Activated CD8-positive, alpha-beta memory T cell treated with anti-CD3 and anti-CD28 coated beads, Interleukin-2, amount 10 ng/mL, durations not matched to agents 7 days and 5 days (primary cell): ENCODE results near the gene RC3H2. TPM values are rescaled to one million over a fixed set of nuclear protein-coding genes. Genes with fewer than 3 reads are reported as not detected.
A peak's percentile ranks its signal among the peaks of the same experiment; 100 is the strongest.
"Not testable (repeated sequence)": the region's sequence is repeated elsewhere in the genome, so short reads cannot be mapped to it uniquely, and the experiment has no call there.

Source experiments
- ATAC-seq: fragments of 150-1000 bp; cut with Tn5 transposase; one replicate; pipeline ENCODE4 v1.10.0; 2021; ENCODE audit warnings: moderate library complexity
- CTCF ChIA-PET: fragments of 350-600 bp; sonication (Branson Sonifier 250); formaldehyde crosslinking; loops from one replicate; lab custom pipeline; 2021; ENCODE audit warnings: antibody characterized with exemption; lab: Charles Lee
- DNase-seq: peaks from one replicate; pipeline ENCODE4 v3.0.0-alpha.2; 2020
- H3K27ac Mint-ChIP-seq: one replicate; pipeline ENCODE4 v1.8.0; 2021; ENCODE audit warnings: mild to moderate bottlenecking, mixed read lengths
- H3K27me3 Mint-ChIP-seq: one replicate; pipeline ENCODE4 v1.8.0; 2021; ENCODE audit warnings: mixed read lengths
- H3K36me3 Mint-ChIP-seq: one replicate; pipeline ENCODE4 v1.8.0; 2021; ENCODE audit warnings: mild to moderate bottlenecking, mixed read lengths
- H3K4me1 Mint-ChIP-seq: one replicate; pipeline ENCODE4 v1.8.0; 2021; ENCODE audit warnings: mixed read lengths
- H3K4me3 Mint-ChIP-seq: one replicate; pipeline ENCODE4 v1.8.0; 2021; ENCODE audit warnings: mild to moderate bottlenecking, moderate library complexity, mixed read lengths
- H3K9me3 Mint-ChIP-seq: one replicate; pipeline ENCODE4 v1.8.0; 2022; ENCODE audit warnings: low read depth, mixed read lengths
- total RNA-seq, 2 experiments: library from RNA; stranded (reverse); gene quantifications; one replicate each; pipeline ENCODE4 v1.2.3, GENCODE V29; 2021

Gene RC3H2
- total RNA-seq, 2 experiments from 2014 or later, result 49.7 to 53.7 TPM

DNA sequence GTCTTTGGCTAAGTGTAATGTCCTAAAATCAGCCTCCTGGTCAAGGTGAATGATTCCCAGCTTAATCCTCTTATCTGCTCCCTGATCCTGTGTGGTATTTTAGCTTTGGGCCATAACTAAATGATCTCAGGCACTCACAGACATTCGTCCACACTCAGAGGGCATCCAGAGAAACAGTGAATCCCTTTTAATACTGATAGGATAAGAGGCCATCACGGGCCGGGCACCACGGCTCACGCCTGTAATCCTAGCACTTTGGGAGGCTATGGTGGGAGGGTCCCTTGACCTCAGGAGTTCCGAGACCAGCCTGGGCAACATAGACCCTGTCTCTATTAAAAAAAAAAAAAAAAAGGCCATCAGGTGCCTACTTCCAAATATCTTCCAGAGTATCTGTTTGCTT lies 83.1 kb downstream of the RC3H2 start:
- H3K9me3 Mint-ChIP-seq, result no peaks in the 10 kb centered on the region
- no peak overlapping the region for H3K27ac Mint-ChIP-seq
- CTCF ChIA-PET, result interaction anchor here (1.8 kb wide), 1 partner anchor 11 kb away, joined by 6 read pairs; no protein-coding TSS in a partner anchor
- H3K36me3 Mint-ChIP-seq, result peaks cover 34% of the 10 kb centered on the region
- H3K27me3 Mint-ChIP-seq, result no peaks in the 10 kb centered on the region
- ATAC-seq, result no peak
- no peak overlapping the region for H3K4me3 Mint-ChIP-seq
- peaks cover 25% of the 10 kb centered on the region for H3K4me1 Mint-ChIP-seq
- DNase-seq, result no peak

DNA sequence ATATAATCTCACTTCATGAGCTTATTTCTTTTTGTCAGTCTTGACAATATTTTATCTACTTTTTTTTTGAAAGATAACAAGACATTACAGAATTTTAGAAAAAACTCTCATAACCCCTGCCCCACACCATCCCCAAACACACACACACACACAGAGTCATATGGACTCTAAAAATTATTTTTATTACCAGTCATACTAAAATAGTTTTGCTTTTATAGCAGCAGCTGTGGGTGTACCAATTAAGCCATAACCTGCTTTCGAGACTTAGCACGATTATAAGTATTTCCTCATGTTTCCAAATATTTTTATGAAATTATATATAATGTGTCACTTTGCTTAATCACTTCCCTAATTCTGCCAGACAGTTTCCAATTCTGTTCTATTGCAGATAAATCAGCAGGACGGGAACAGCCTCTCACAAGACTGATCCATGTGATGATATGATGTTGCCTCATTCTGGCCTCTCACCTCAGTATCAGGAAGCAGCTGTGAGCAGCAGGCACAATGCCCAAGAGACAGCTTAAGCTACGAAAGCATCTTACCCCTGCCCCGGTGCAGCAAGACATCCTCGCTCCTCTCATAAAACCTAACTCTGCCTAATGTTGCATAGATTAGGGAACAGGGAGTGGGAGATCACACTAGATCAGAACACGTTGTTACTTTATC lies 83.7 kb downstream of the RC3H2 start:
- ATAC-seq (no peak), DNase-seq (no peak)
- no peak overlapping the region for H3K4me3 Mint-ChIP-seq
- no peaks in the 10 kb centered on the region for H3K9me3 Mint-ChIP-seq
- H3K27ac Mint-ChIP-seq, result no peak overlapping the region
- H3K36me3 Mint-ChIP-seq, result peaks cover 36% of the 10 kb centered on the region
- CTCF ChIA-PET, result interaction anchor here (1.0 kb wide), 2 partner anchors 10 to 500 kb away, joined by 3 to 5 read pairs; no protein-coding TSS in a partner anchor
- H3K4me1 Mint-ChIP-seq, result peaks cover 25% of the 10 kb centered on the region
- no peaks in the 10 kb centered on the region for H3K27me3 Mint-ChIP-seq

DNA sequence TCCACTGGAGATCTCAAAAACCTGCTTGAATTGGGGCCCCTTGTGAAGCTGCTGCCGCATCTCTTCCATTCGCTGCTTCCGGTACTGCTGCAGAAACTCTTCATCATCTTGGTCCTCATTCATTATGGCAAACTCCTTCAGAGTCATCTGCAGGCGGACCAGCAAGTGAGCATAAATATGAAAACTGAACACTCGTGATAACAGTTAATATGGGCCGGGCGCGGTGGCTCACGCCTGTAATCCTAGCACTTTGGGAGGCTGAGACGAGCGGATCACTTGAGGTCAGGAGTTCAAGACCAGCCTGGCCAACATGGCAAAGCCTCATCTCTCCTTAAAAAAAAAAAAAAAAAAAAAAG lies 84.7 kb downstream of the RC3H2 start:
- Mint-ChIP-seq H3K4me3 (no peak overlapping the region), H3K36me3 (peaks cover 35% of the 10 kb centered on the region), H3K27me3 (no peaks in the 10 kb centered on the region), H3K9me3 (no peaks in the 10 kb centered on the region), H3K4me1 (peaks cover 25% of the 10 kb centered on the region), H3K27ac (no peak overlapping the region)
- DNase-seq (no peak), ATAC-seq (no peak)
- CTCF ChIA-PET, result interaction anchor here (1.0 to 1.3 kb wide), 3 partner anchors 8 to 499 kb away, joined by 3 to 5 read pairs (median 5); partner anchors contain the start of gene PDCL

DNA sequence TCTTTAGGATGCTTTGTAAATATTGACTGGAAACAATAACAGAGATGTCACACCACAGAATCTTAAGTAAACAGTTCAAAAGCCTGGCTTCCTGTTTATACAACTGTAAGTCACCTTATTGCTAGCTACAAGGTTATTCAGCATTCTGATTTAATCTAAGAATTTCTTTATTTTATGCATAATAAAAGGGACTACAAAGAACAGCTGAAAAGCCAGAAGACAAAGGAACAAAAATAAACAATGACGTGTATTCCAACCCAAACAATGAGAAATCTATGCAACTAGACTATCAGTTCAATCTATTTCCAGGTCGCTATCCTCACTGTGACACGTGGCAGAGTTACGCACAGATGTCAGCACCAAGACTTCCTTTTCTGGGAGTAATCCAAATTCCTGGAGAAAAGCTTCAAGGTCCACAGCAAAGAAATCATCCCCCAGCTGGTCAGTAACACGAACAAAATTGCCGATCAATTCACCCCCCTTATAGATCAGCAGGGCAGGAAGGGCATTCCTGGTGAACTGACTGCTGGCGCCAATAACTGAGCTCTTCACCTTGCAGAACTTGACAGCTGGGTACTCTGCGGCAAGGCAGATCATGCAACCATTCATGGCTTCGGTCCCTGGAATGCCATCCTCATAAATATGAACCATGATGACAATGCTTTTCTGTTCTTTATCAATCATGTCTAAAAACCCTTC lies 85.2 kb downstream of the RC3H2 start:
- DNase-seq, result no peak
- peaks cover 36% of the 10 kb centered on the region for H3K36me3 Mint-ChIP-seq
- peaks cover 23% of the 10 kb centered on the region for H3K4me1 Mint-ChIP-seq
- H3K9me3 Mint-ChIP-seq, result no peaks in the 10 kb centered on the region
- no peaks in the 10 kb centered on the region for H3K27me3 Mint-ChIP-seq
- CTCF ChIA-PET, result interaction anchor here (0.9 to 1.3 kb wide), 3 partner anchors 8 to 499 kb away, joined by 3 to 5 read pairs (median 5); partner anchors contain the start of gene PDCL
- H3K4me3 Mint-ChIP-seq, result no peak overlapping the region
- ATAC-seq, result no peak
- no peak overlapping the region for H3K27ac Mint-ChIP-seq

DNA sequence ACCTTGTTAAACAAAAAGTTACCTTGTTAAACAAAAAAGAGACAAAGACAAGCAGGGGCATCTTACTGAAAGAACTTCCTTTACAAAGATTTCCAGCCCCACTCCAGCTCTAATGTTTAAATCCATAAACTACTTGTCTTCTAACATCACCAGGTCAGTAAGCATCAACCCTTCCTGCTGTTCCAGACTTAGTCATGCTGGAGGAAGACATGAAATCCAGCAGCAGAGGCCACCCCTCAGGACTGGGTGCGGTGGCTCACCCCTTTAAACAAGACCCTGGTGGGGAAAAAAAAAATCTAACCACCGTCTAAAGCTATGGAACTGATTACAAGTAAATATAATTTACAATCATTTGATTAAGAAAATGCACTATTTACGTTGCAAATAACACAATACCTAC lies 85.8 kb downstream of the RC3H2 start:
- Mint-ChIP-seq H3K4me1 (peaks cover 20% of the 10 kb centered on the region), H3K4me3 (no peak overlapping the region), H3K36me3 (peaks cover 32% of the 10 kb centered on the region), H3K27ac (no peak overlapping the region), H3K9me3 (no peaks in the 10 kb centered on the region), H3K27me3 (no peaks in the 10 kb centered on the region)
- no peak for ATAC-seq
- DNase-seq, result no peak
- CTCF ChIA-PET, result interaction anchor here (0.9 to 1.3 kb wide), 3 partner anchors 9 to 181 kb away, joined by 3 to 5 read pairs (median 4); partner anchors contain the start of genes PDCL and ZBTB26

DNA sequence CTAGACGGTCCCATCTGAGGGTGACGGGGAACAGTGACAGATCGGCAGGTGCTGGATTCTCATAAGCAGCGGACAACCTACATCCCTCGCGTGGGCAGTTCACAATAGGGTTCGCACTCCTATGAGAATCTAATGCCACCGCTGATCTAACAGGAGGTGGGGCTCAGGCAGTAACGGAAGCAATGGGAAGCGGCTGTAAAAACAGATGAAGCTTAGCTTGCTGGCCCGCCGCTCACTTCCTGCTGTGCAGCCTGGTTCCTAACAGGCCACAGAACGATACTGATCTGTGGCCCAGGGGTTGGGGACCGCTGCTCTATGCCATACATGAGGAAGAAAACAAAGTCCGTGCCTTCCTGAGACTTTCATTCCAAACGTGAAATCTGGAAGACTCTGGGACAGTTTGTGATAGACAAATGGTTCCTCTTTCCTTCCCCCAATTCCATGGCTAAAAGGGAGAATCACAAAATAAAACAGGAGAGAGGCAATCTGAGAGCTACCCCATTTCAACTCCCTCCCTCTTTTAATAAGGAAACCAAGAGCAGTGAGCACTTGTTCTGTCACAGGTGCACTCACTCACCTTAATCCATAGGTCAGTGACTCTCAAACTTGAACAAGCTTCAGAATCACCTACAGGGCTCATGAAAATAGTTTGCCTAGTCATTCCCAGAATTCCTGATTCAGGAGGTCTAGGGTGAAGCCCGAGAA lies 88.8 kb downstream of the RC3H2 start:
- peak overlapping the region; percentile 84 for H3K27ac Mint-ChIP-seq
- DNase-seq, result peak; percentile 71

DNA sequence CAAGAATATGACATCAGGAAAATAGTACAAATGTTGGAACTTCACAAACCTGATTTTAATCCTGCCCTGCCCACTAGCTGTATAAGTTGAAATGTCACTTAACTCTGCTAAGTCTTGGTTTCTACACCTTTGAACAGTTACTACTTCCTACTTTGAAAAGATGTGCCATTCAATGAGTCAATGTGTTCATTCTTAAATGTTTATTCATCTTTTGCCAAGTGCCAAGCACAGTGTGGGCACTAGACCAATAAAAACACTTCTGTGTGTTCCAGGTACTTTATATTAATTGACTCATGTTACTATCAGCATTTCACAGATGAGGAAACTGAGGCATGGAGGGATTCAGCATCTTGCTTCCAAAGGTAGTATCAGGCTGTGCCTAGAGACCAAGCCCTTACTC lies 89.6 kb downstream of the RC3H2 start:
- peaks cover 19% of the 10 kb centered on the region for H3K36me3 Mint-ChIP-seq
- CTCF ChIA-PET, result interaction anchor here (1.3 to 1.5 kb wide), 2 partner anchors 12 to 351 kb away, joined by 3 to 6 read pairs; partner anchors contain the start of gene PDCL
- H3K4me1 Mint-ChIP-seq, result peaks cover 16% of the 10 kb centered on the region
- no peak for DNase-seq
- H3K9me3 Mint-ChIP-seq, result no peaks in the 10 kb centered on the region
- no peak for ATAC-seq
- no peak overlapping the region for H3K27ac Mint-ChIP-seq
- H3K4me3 Mint-ChIP-seq, result no peak overlapping the region
- no peaks in the 10 kb centered on the region for H3K27me3 Mint-ChIP-seq

More for the DNA sequence above, 88.8 kb downstream of the RC3H2 start:
- Mint-ChIP-seq H3K4me3 (peak overlapping the region; percentile 27), H3K4me1 (peaks cover 16% of the 10 kb centered on the region), H3K36me3 (peaks cover 22% of the 10 kb centered on the region), H3K27me3 (no peaks in the 10 kb centered on the region), H3K9me3 (no peaks in the 10 kb centered on the region)
- peak; percentile 88 for ATAC-seq
- CTCF ChIA-PET, result interaction anchor here (0.9 to 1.5 kb wide), 4 partner anchors 12 to 352 kb away, joined by 3 to 6 read pairs (median 4); partner anchors contain the start of gene PDCL

DNA sequence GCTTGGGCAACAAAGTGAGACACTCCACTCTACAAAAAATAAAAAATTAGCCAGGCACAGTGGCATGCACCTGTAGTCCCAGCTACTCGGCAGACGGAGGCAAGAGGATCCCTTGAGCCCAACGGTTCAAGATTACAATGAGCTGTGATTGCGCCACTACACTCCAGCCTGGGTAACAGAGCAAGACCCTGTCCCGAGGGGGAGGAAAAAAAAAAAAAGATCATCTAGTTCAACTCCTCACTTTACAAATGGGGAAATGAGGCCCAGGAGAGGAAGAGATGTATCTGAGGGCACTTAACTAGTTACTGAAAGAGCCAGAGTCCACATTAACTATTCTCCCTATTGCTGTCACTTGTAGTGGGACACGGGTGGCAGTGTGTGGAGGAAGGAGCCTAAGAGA lies 90.6 kb downstream of the RC3H2 start:
- peaks cover 13% of the 10 kb centered on the region for H3K4me1 Mint-ChIP-seq
- no peaks in the 10 kb centered on the region for H3K27me3 Mint-ChIP-seq
- no peak overlapping the region for H3K27ac Mint-ChIP-seq
- CTCF ChIA-PET, result no interaction called here
- H3K4me3 Mint-ChIP-seq, result no peak overlapping the region
- peaks cover 13% of the 10 kb centered on the region for H3K36me3 Mint-ChIP-seq
- DNase-seq (no peak), ATAC-seq (no peak)
- no peaks in the 10 kb centered on the region for H3K9me3 Mint-ChIP-seq

DNA sequence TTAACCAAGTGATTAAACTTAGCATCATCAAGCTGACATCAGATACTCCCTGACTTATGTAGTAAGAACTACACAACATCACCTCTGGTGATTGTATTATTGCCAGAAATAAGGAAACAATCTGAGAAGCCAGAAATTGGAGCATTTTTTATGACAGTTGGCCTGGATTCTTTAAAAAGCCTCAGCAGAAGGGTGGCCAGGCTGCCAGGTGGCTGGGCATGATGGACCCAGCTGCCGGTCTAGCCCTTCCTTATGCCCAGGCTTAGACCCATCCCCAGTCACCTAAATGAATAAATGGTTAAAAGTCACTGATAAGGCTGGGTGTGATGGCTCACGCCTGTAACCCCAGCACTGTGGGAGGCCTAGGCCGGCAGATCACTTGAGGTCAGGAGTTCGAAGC lies 92.4 kb downstream of the RC3H2 start:
- Mint-ChIP-seq H3K27ac (no peak overlapping the region), H3K9me3 (no peaks in the 10 kb centered on the region), H3K4me1 (peaks cover 29% of the 10 kb centered on the region), H3K36me3 (peaks cover 11% of the 10 kb centered on the region), H3K4me3 (no peak overlapping the region), H3K27me3 (no peaks in the 10 kb centered on the region)
- CTCF ChIA-PET, result interaction anchor here (0.7 to 3.1 kb wide), 3 partner anchors 314 to 688 kb away, joined by 3 to 14 read pairs (median 14); no protein-coding TSS in a partner anchor
- ATAC-seq, result no peak
- DNase-seq, result no peak

DNA sequence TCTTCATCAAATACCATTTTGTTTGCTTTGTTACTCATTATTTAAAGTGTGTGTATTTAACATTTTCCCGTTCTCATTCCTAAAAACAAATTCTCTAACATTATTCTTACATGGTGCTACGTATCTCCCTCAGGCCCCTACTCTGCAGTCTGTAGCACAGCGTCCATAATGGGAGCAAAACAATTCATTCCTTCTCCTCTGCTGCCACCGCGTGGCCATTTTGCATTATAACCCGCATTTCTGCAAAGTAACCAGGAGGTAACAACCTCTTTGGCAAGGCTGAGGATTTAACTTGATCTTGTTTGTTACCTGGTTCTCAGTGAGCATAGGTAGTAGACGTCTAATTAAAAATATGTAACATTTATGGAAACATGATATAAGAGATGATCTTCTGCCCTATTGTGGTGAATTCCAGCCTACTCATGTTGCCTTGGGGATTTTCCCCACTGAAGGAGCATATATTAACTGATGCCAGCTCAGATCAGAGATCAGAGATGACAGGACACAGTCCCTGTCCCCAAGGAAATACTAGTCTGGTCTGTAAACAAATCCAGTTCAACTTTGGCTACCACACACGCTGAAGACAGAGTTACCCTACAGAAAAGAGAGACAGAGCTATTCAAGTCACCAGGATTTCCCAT lies 94.7 kb downstream of the RC3H2 start:
- DNase-seq (peak; percentile 83), ATAC-seq (peak; percentile 67)
- CTCF ChIA-PET, result interaction anchor here (1.0 to 3.1 kb wide), 11 partner anchors 12 to 718 kb away, joined by 3 to 14 read pairs (median 6); no protein-coding TSS in a partner anchor
- Mint-ChIP-seq H3K27me3 (no peaks in the 10 kb centered on the region), H3K9me3 (peaks cover 10% of the 10 kb centered on the region), H3K4me3 (no peak overlapping the region), H3K27ac (no peak overlapping the region), H3K36me3 (peaks cover 14% of the 10 kb centered on the region), H3K4me1 (peaks cover 30% of the 10 kb centered on the region)

DNA sequence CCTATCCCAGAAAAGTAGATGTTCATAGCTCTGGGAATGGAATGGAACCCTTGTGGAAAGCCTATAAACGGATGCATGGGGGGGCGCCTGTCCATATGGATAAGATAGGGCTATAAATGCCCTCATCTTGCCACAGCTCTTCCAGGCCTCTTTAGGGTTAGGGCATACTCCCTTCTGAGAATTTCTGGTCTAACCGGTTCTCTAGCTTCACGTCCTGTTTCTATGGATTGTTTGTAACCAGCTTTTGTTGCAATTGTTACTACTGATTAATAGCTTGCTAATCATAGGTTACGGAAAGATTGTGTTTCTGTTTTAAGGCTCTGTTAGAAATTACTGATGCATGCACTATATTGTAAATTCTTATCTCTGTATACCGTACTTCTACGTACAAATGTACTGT lies 95.9 kb downstream of the RC3H2 start:
- DNase-seq, ATAC-seq, H3K4me3 Mint-ChIP-seq, H3K27ac Mint-ChIP-seq, H3K27me3 Mint-ChIP-seq: not testable (repeated sequence)
- Mint-ChIP-seq H3K36me3 (peaks cover 14% of the 10 kb centered on the region), H3K4me1 (peaks cover 29% of the 10 kb centered on the region), H3K9me3 (peaks cover 11% of the 10 kb centered on the region)
- CTCF ChIA-PET, result interaction anchor here (0.9 to 3.0 kb wide), 6 partner anchors 8 to 710 kb away, joined by 4 to 15 read pairs (median 6); partner anchors contain the start of gene PDCL

DNA sequence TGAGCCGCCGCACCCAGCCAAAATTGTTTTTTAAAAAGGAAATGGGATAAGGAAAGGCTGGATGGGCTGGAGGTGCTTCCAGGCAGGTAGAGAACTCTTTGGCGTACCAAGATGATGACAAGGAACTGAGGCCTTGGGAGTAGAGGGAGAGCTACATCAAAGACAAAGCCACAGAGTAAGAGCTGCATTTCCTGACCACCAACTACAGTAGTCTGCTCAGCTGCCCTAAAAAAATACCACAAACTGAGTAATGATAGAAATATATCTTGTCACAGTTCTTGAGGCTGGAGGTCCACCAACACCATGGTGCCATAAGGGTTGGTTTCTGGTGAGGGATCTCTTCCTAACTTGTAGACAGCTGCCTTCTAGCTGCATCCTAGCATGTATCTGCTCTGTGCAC lies 97.0 kb downstream of the RC3H2 start:
- Mint-ChIP-seq H3K27ac (peak overlapping the region; percentile 34), H3K27me3 (no peaks in the 10 kb centered on the region), H3K4me1 (peaks cover 29% of the 10 kb centered on the region), H3K4me3 (no peak overlapping the region), H3K9me3 (peaks cover 11% of the 10 kb centered on the region), H3K36me3 (peaks cover 14% of the 10 kb centered on the region)
- DNase-seq (peak; percentile 46), ATAC-seq (peak; percentile 38)
- CTCF ChIA-PET, result interaction anchor here (0.6 to 3.0 kb wide), 12 partner anchors 9 to 709 kb away, joined by 3 to 17 read pairs (median 4); partner anchors contain the start of gene PDCL
